Fibroblast of lung (primary cell): ENCODE results near the gene ALKBH3.

Experiments
- EZH2 ChIP-seq: IDR thresholded peaks from 2 replicates; pipeline ENCODE4 v1.5.1; 2012; ENCODE audit warnings: low read length, control low read depth, mild to moderate bottlenecking; ENCODE audit errors: missing control alignments
- TF ChIP-seq, protein P1 (sequence below), 2 donors: IDR thresholded peaks in 1 of 2; conservative IDR thresholded peaks in 1 of 2; 1 replicate in 1 of 2; 2 replicates in 1 of 2; pipeline ENCODE4 v1.5.1; 2011 to 2012; ENCODE audit warnings: low read length in 2 of 2, control low read depth in 1 of 2, inconsistent platforms in 1 of 2, low read depth in 1 of 2, mild to moderate bottlenecking in 1 of 2

DNA sequence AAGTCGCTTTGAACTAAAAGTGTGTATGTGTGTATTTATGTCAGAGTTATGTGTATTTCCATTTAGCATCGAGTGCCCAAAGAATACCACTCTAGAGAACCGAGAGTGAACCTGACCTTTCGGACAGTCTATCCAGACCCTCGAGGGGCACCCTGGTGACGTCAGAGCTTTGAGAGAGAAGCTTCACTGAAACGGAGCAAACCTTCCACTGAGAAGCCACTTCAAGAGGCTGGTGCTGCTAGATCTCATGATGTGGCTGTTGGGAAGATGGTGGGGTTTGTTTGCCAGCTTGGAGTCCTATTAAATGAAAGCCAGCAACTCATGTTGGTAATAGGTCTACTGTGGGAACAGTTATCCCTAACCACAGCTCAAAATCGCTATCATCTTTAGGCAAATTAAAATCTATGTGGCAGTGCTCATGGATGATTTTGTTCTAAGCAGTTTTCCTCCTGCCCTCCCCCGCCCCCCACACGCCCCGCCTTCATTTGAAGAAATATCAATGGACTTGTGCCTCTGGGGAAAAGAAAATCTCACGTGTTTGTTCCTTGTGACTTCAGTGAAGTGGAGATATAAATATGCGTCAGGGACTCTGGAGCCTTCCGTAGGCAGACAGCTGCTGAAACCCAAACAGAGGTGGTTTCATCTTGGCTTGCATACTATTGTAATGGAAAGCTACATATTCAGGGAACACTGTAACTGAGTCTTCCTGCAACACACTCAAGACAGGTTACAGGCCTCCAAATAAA, 39.4 kb downstream of the ALKBH3 start:
- TF ChIP-seq EZH2 = no peak
- TF ChIP-seq, protein P1, sequence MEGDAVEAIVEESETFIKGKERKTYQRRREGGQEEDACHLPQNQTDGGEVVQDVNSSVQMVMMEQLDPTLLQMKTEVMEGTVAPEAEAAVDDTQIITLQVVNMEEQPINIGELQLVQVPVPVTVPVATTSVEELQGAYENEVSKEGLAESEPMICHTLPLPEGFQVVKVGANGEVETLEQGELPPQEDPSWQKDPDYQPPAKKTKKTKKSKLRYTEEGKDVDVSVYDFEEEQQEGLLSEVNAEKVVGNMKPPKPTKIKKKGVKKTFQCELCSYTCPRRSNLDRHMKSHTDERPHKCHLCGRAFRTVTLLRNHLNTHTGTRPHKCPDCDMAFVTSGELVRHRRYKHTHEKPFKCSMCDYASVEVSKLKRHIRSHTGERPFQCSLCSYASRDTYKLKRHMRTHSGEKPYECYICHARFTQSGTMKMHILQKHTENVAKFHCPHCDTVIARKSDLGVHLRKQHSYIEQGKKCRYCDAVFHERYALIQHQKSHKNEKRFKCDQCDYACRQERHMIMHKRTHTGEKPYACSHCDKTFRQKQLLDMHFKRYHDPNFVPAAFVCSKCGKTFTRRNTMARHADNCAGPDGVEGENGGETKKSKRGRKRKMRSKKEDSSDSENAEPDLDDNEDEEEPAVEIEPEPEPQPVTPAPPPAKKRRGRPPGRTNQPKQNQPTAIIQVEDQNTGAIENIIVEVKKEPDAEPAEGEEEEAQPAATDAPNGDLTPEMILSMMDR (conservative IDR thresholded peaks at IDR 0.05 in 1 of 2, IDR thresholded peaks at IDR 0.05 in 1 of 2; ENCODE audit: low read depth in 1 of 2, low read length in 2 of 2) = no peak
